CD4-positive, alpha-beta T cell treated with Interleukin-15 for 4 hours (primary cell): ENCODE data around the gene VRK2.
"Not testable (repeated sequence)": the region's sequence is repeated elsewhere in the genome, so short reads cannot be mapped to it uniquely, and the experiment has no call there.

Experiments used
- DNase-seq: peaks from one replicate; pipeline ENCODE4 v3.0.0-alpha.2; 2020; ENCODE audit warnings: low spot score

VRK2 gene

GRCh38 chr2:58163913-58164312 lies 117.3 kb downstream of the VRK2 start:
- DNase-seq: no peak

GRCh38 chr2:58168130-58168529 lies 121.5 kb downstream of the VRK2 start:
- not testable (repeated sequence) for DNase-seq

- not testable (repeated sequence) for DNase-seq
Measured at GRCh38 chr2:58169845-58170244, 123.2 kb downstream of the VRK2 start.

GRCh38 chr2:58170334-58170933 lies 123.8 kb downstream of the VRK2 start:
- not testable (repeated sequence) for DNase-seq

- not testable (repeated sequence) for DNase-seq
Measured at GRCh38 chr2:58171831-58172230, 125.2 kb downstream of the VRK2 start.

- DNase-seq: not testable (repeated sequence)
Measured at GRCh38 chr2:58177187-58177586, 130.6 kb downstream of the VRK2 start.

- not testable (repeated sequence) for DNase-seq
Measured at GRCh38 chr2:58180175-58180574, 133.6 kb downstream of the VRK2 start.

- DNase-seq: no peak
Measured at GRCh38 chr2:58180635-58181034, 134.0 kb downstream of the VRK2 start.

GRCh38 chr2:58182527-58182926 lies 135.9 kb downstream of the VRK2 start:
- DNase-seq: no peak

GRCh38 chr2:58186501-58186900 lies 139.9 kb downstream of the VRK2 start:
- no peak for DNase-seq

GRCh38 chr2:58187022-58187421 lies 140.4 kb downstream of the VRK2 start:
- DNase-seq: not testable (repeated sequence)

GRCh38 chr2:58194458-58194857 lies 147.9 kb downstream of the VRK2 start:
- DNase-seq: no peak

- DNase-seq: no peak
Measured at GRCh38 chr2:58195662-58196061, 149.1 kb downstream of the VRK2 start.

GRCh38 chr2:58197894-58198293 lies 151.3 kb downstream of the VRK2 start:
- no peak for DNase-seq

GRCh38 chr2:58202404-58202803 lies 155.8 kb downstream of the VRK2 start:
- no peak for DNase-seq

GRCh38 chr2:58203018-58203417 lies 156.4 kb downstream of the VRK2 start:
- DNase-seq: no peak

- DNase-seq: no peak
Measured at GRCh38 chr2:58204195-58204959, 157.8 kb downstream of the VRK2 start.

GRCh38 chr2:58206785-58207184 lies 160.2 kb downstream of the VRK2 start:
- DNase-seq: no peak

GRCh38 chr2:58207189-58207588 lies 160.6 kb downstream of the VRK2 start:
- DNase-seq: no peak
